ENCODE measurements around the gene OTULIN.

- TF ChIP-seq CTCF (IDR thresholded peaks at IDR 0.05): no peak
- TF ChIP-seq ZFX (IDR thresholded peaks at IDR 0.05; ENCODE audit: borderline replicate concordance): no peak
These were observed 47.6 kb downstream of the OTULIN start for GRCh38 chr5:14712131-14712530.

All from 22Rv1 (cell line).